K562 (cell line): ENCODE measurements around the gene KHNYN. TPM values are rescaled to one million over a fixed set of nuclear protein-coding genes. Genes with fewer than 3 reads are reported as not detected.

ENCODE experiments used
- ATAC-seq: fragments of 200-7000 bp; cut with Tn5 transposase; 3 replicates; pipeline ENCODE4 v1.9.1; 2020; ENCODE audit warnings: moderate library complexity
- BruUV-seq: library from RNA; stranded (reverse); fragments of 400-500 nt; replicated peaks from 2 replicates; lab custom pipeline; 2021; lab: Mats Ljungman, UMichigan
- CTCF ChIA-PET: fragments of 300-600 bp; formaldehyde crosslinking; extraction: SDS; loops from one replicate; lab custom pipeline; 2021; ENCODE audit warnings: low intra/inter-chr PET ratio; lab: Yijun Ruan, JAX
- POLR2A ChIA-PET: fragments of 300-600, 350-650 bp; sonication (Branson Sonifier 250); formaldehyde crosslinking; extraction: SDS; loops from one replicate; lab custom pipeline; 2021; ENCODE audit warnings: antibody characterized with exemption, inconsistent platforms; lab: Yijun Ruan, JAX
- DNase-seq, 4 experiments: peaks; one replicate each; pipeline versions ENCODE4 v3.0.0 to v3.0.0-alpha.2; 2011 to 2018; ENCODE audit warnings: low spot score in 3 of 4, mixed read lengths in 3 of 4; ENCODE audit errors: extremely low read depth in 1 of 4
- FAIRE-seq: peaks from 2 replicates; lab custom pipeline; 2011; peaks lifted over from hg19 to GRCh38; lab: Jason Lieb, UNC
- H2AFZ ChIP-seq: 2 replicates; pipeline ENCODE4 v1.6.0; 2011; ENCODE audit warnings: low read depth, low read length, control low read depth, inconsistent platforms
- H3K27ac ChIP-seq: fragments of 200-600 bp; 3 replicates; pipeline ENCODE4 v1.8.0; 2011; ENCODE audit warnings: low read depth, mild to moderate bottlenecking, control low read depth, inconsistent platforms, low read length, moderate library complexity, mixed read lengths; ENCODE audit errors: extremely low read depth
- H3K27me3 ChIP-seq, 2 experiments: fragments of 300-600 bp in 1 of 2; 2 replicates in 1 of 2; 3 replicates in 1 of 2; pipeline versions ENCODE4 v1.6.0 to v1.8.0; 2011; ENCODE audit warnings: inconsistent platforms in 2 of 2, low read length in 2 of 2, mild to moderate bottlenecking in 1 of 2, mixed read lengths in 1 of 2, moderate library complexity in 1 of 2; ENCODE audit not compliant: control insufficient read depth in 2 of 2, insufficient read depth in 2 of 2
- H3K36me3 ChIP-seq: fragments of 300-600 bp; 3 replicates; pipeline ENCODE4 v1.8.0; 2011; ENCODE audit warnings: mild to moderate bottlenecking, low read length, inconsistent platforms; ENCODE audit not compliant: control insufficient read depth, insufficient read depth
- H3K4me1 ChIP-seq, 2 experiments: fragments of 200-600 bp in 1 of 2; replicated peaks in 1 of 2; 2 replicates in 1 of 2; 3 replicates in 1 of 2; pipeline versions ENCODE4 v1.5.1 to v1.8.0; 2011; ENCODE audit warnings: inconsistent platforms in 2 of 2, low read length in 2 of 2, mild to moderate bottlenecking in 1 of 2, mixed read lengths in 1 of 2, moderate library complexity in 1 of 2; ENCODE audit not compliant: control insufficient read depth in 2 of 2, insufficient read depth in 2 of 2
- H3K4me2 ChIP-seq: 2 replicates; pipeline ENCODE4 v1.6.1; 2011; ENCODE audit warnings: low read length, control low read depth, inconsistent platforms, mixed read lengths; ENCODE audit not compliant: insufficient read depth
- H3K4me3 ChIP-seq: fragments of 200-600 bp; sonication (generic), shearing (Covaris generic); 2 replicates; pipeline ENCODE4 v1.5.1; 2016; ENCODE audit warnings: control low read depth, inconsistent platforms
- H3K79me2 ChIP-seq: fragments of 200-600 bp; 3 replicates; pipeline ENCODE4 v1.8.0; 2011; ENCODE audit warnings: low read length, inconsistent platforms; ENCODE audit not compliant: control insufficient read depth, insufficient read depth
- H3K9ac ChIP-seq, 2 experiments: 2 replicates each; pipeline versions ENCODE4 v1.6.0 to v1.6.1; 2011; ENCODE audit warnings: low read depth in 2 of 2, low read length in 2 of 2, control low read depth in 1 of 2, inconsistent platforms in 1 of 2, mild to moderate bottlenecking in 1 of 2, mixed read lengths in 1 of 2; ENCODE audit not compliant: insufficient read depth in 1 of 2
- H3K9me1 ChIP-seq: one replicate; pipeline ENCODE4 v1.6.0; 2011; ENCODE audit warnings: inconsistent platforms, mild to moderate bottlenecking, low read length, moderate library complexity; ENCODE audit not compliant: control insufficient read depth, insufficient read depth
- H3K9me3 ChIP-seq: replicated peaks from 2 replicates; pipeline ENCODE4 v1.5.1; 2011; ENCODE audit warnings: low read depth, low read length, inconsistent platforms; ENCODE audit not compliant: control insufficient read depth, insufficient read depth
- H4K20me1 ChIP-seq: replicated peaks from 2 replicates; pipeline ENCODE4 v1.6.1; 2011; ENCODE audit warnings: low read length, inconsistent platforms, mixed read lengths; ENCODE audit not compliant: control insufficient read depth, insufficient read depth
- CREBBP ChIP-seq: IDR thresholded peaks from one replicate; pipeline ENCODE4 v1.6.1; 2012; ENCODE audit warnings: low read depth, mild to moderate bottlenecking, control low read depth, inconsistent platforms, low read length
- ID3 ChIP-seq, 2 experiments: fragments of 250-450 bp in 1 of 2; fragments of 450-650 bp in 1 of 2; sonication (Bioruptor Pico) in 1 of 2; IDR thresholded peaks; 2 replicates each; pipeline versions ENCODE4 v1.6.1 to v1.8.0; 2016 to 2021; ENCODE audit warnings: mild to moderate bottlenecking in 2 of 2, moderate library complexity in 2 of 2, missing compliant biosample characterization in 1 of 2, missing genetic modification characterization in 1 of 2
- JUND ChIP-seq, 2 experiments: IDR thresholded peaks; 2 replicates in 1 of 2; 3 replicates in 1 of 2; pipeline ENCODE4 v1.6.1; 2011; ENCODE audit warnings: borderline replicate concordance in 2 of 2, low read depth in 2 of 2, low read length in 2 of 2, improper control_type of control experiment in 1 of 2, missing biosample characterization in 1 of 2, missing genetic modification characterization in 1 of 2, missing genetic modification reagents in 1 of 2
- KLF13 ChIP-seq: fragments of 450-650 bp; IDR thresholded peaks from 2 replicates; pipeline ENCODE4 v1.6.1; 2016; ENCODE audit warnings: missing genetic modification characterization, low read depth, mild to moderate bottlenecking, missing compliant biosample characterization, moderate library complexity, borderline replicate concordance
- MCM3 ChIP-seq: fragments of 450-650 bp; IDR thresholded peaks from 2 replicates; pipeline ENCODE4 v1.6.1; 2016
- NELFE ChIP-seq: IDR thresholded peaks from 2 replicates; pipeline ENCODE4 v1.6.1; 2011; ENCODE audit warnings: mild to moderate bottlenecking; ENCODE audit not compliant: insufficient read depth, insufficient read length
- PRPF4 ChIP-seq: fragments of 200-400 bp; formaldehyde crosslinking; IDR thresholded peaks from one replicate; pipeline ENCODE4 v1.6.1; 2017; ENCODE audit warnings: low read length, low read depth, mild to moderate bottlenecking; ENCODE audit not compliant: insufficient read depth, poor library complexity, severe bottlenecking
- TAF9B ChIP-seq: fragments of 450-650 bp; IDR thresholded peaks from 2 replicates; pipeline ENCODE4 v1.6.1; 2018; ENCODE audit warnings: mild to moderate bottlenecking; ENCODE audit not compliant: partially characterized antibody
- TFAP4 ChIP-seq: sonication (generic); formaldehyde crosslinking; IDR thresholded peaks from 2 replicates; pipeline ENCODE4 v1.8.0; 2022; ENCODE audit warnings: missing genetic modification reagents, mild to moderate bottlenecking, moderate library complexity, borderline replicate concordance
- TRIM28 ChIP-seq: fragments of 450-650 bp; IDR thresholded peaks from 2 replicates; pipeline ENCODE4 v1.6.1; 2017
- ZNF174 ChIP-seq: fragments of 250-450 bp; sonication (Bioruptor Pico); IDR thresholded peaks from 2 replicates; pipeline ENCODE4 v1.4.0; 2020; ENCODE audit warnings: mild to moderate bottlenecking
- ZNF518B ChIP-seq: fragments of 250-450 bp; sonication (Bioruptor Pico); IDR thresholded peaks from 2 replicates; pipeline ENCODE4 v1.5.0; 2021; ENCODE audit warnings: mild to moderate bottlenecking, moderate library complexity
- ZNF668 ChIP-seq: fragments of 250-450 bp; sonication (Bioruptor Pico); IDR thresholded peaks from 2 replicates; pipeline ENCODE4 v1.8.0; 2022; ENCODE audit warnings: mild to moderate bottlenecking, inconsistent platforms
- WGBS: fragments of 100-300 bp; shearing (Covaris generic); methylation state at CpG from one replicate; pipeline ENCODE4 v1.1.6; 2016; ENCODE audit warnings: low coverage, mixed read lengths; ENCODE audit not compliant: insufficient coverage; ENCODE audit errors: missing lambda C conversion rate; 5-methylcytosine and 5-hydroxymethylcytosine counted together
- in situ Hi-C: fragments of 300-500 bp; cut with MboI; formaldehyde crosslinking; loops from 4 replicates; pipeline ENCODE4 v1.15.0; 2018; ENCODE audit warnings: inconsistent platforms, mixed read lengths
- intact Hi-C: fragments of 100-400 bp; cut with micrococcal nuclease; formaldehyde crosslinking; loops from 2 replicates; pipeline ENCODE4 v1.14.2; 2022
- polyA plus RNA-seq, 8 experiments: library from polyadenylated mRNA; depleted of rRNA in 4 of 8; stranded (reverse) in 5 of 8; unstranded in 3 of 8; fragments of >200 nt; fragmentation: Nextera tagmentation in 2 of 8; fragmentation: Illumina TruSeq in 1 of 8; extraction: Ambion mirVana in 2 of 8; extraction: Trizol in 1 of 8; gene quantifications; 2 replicates each; pipeline versions ENCODE4 v1.2.1 to v1.2.3, GENCODE V29; 2011 to 2014; ENCODE audit warnings: inconsistent platforms in 1 of 8, missing spikeins in 1 of 8
- total RNA-seq, 7 experiments: library from RNA; depleted of rRNA in 6 of 7; stranded (reverse); fragments of >200 nt in 6 of 7; fragmentation: Illumina TruSeq in 2 of 7; extraction: Trizol in 2 of 7; gene quantifications; 2 replicates each; pipeline versions ENCODE4 v1.2.1 to v1.2.3, GENCODE V29; 2011 to 2021; ENCODE audit warnings: low replicate concordance in 1 of 7

KHNYN gene
- total and polyA plus RNA-seq, 9 of the 15 experiments (the other 6 are each of a cell fraction or from before 2014, with no cell fraction given), result 0.76 to 26.0 (median 14.1) TPM

GRCh38 chr14:24409192-24409591, 20.6 kb upstream of the KHNYN start (continued):
- no peak for TF ChIP-seq JUND (IDR thresholded peaks at IDR 0.05; ENCODE audit: borderline replicate concordance, low read depth, low read length)
- no peak for TF ChIP-seq JUND (tag; IDR thresholded peaks at IDR 0.05; ENCODE audit: borderline replicate concordance, low read depth, low read length)
- no peak for TF ChIP-seq KLF13 (tag)
- TF ChIP-seq NELFE, result no peak
- TF ChIP-seq ID3 (CRISPR knock-in tag; IDR thresholded peaks at IDR 0.05), result no peak
- no peak for TF ChIP-seq ID3 (tag; IDR thresholded peaks at IDR 0.05)
- no peak for TF ChIP-seq CREBBP
- no peak for TF ChIP-seq TAF9B
- TF ChIP-seq MCM3, result no peak

GRCh38 chr14:24409956-24410355, 19.8 kb upstream of the KHNYN start:
- CTCF ChIA-PET, result no interaction called here
- FAIRE-seq (no peak), ATAC-seq (no peak), DNase-seq (no peak)
- Histone ChIP-seq H3K36me3 (no peaks in the 10 kb centered on the region), H3K27ac (no peak overlapping the region), H2AFZ (no peak overlapping the region), H3K27me3 (peaks cover 0 to 8% of the 10 kb centered on the region in 2 experiments; a peak in 1 of 5 replicates), H3K4me2 (no peak overlapping the region), H3K9me3 (no peaks in the 10 kb centered on the region), H3K4me1 (peaks cover 0 to 12% of the 10 kb centered on the region in 2 experiments; a peak in 3 of 5 replicates), H3K4me3 (no peak overlapping the region), H3K9me1 (no peaks in the 10 kb centered on the region), H3K79me2 (no peaks in the 10 kb centered on the region), H4K20me1 (no peaks in the 10 kb centered on the region), H3K9ac (no peak overlapping the region)
- POLR2A ChIA-PET, result interaction anchor here (0.6 to 2.3 kb wide), 4 partner anchors 15 to 28 kb away, joined by 3 to 11 read pairs (median 4); partner anchors contain the start of gene KHNYN
- TF ChIP-seq TFAP4 (CRISPR knock-in tag), result no peak
- no peak for TF ChIP-seq ZNF668 (CRISPR knock-in tag)
- no peak for TF ChIP-seq ZNF174 (CRISPR knock-in tag)
- no peak for TF ChIP-seq PRPF4
- TF ChIP-seq TRIM28, result no peak
- TF ChIP-seq KLF13 (tag), result no peak
- no peak for TF ChIP-seq ZNF518B (CRISPR knock-in tag)
- BruUV-seq, result no TSS peak
- in situ Hi-C loops (no loop called here), intact Hi-C loops (no loop called here)
- WGBS, result 12% methylated on average over 8 of the region's 10 CpGs
